Nephron (organoid): ENCODE results near the gene ARSA.
"Not testable (repeated sequence)": the region's sequence is repeated elsewhere in the genome, so short reads cannot be mapped to it uniquely, and the experiment has no call there.

Experiments
- H3K27ac Mint-ChIP-seq, 3 experiments: 2 replicates each; pipeline ENCODE4 v1.8.0; 2020; ENCODE audit warnings: mixed read lengths in 3 of 3, mild to moderate bottlenecking in 2 of 3, moderate library complexity in 1 of 3
- H3K27me3 Mint-ChIP-seq: 2 replicates; pipeline ENCODE4 v1.8.0; 2021; ENCODE audit warnings: low read depth, mild to moderate bottlenecking, moderate library complexity, mixed read lengths
- H3K36me3 Mint-ChIP-seq: 2 replicates; pipeline ENCODE4 v1.8.0; 2020; ENCODE audit warnings: low read depth, mixed read lengths
- H3K4me1 Mint-ChIP-seq: 2 replicates; pipeline ENCODE4 v1.8.0; 2020; ENCODE audit warnings: mixed read lengths
- H3K4me3 Mint-ChIP-seq, 3 experiments: 2 replicates each; pipeline ENCODE4 v1.8.0; 2020; ENCODE audit warnings: mild to moderate bottlenecking in 3 of 3, mixed read lengths in 3 of 3, moderate library complexity in 2 of 3
- H3K9me3 Mint-ChIP-seq: 2 replicates; pipeline ENCODE4 v1.8.0; 2020; ENCODE audit warnings: mixed read lengths
- CTCF ChIP-seq, 3 experiments: fragments of 200-600 bp; sonication (generic); IDR thresholded peaks; one replicate each; pipeline ENCODE4 v1.5.0; 2021; ENCODE audit warnings: antibody characterized with exemption in 3 of 3; ENCODE audit not compliant: unreplicated experiment in 3 of 3

Gene ARSA

GRCh38 chr22:50640857-50641647 is 13.1 kb upstream of the ARSA start:
- Mint-ChIP-seq H3K36me3 (no peaks in the 10 kb centered on the region), H3K4me1 (peaks cover 16% of the 10 kb centered on the region), H3K27me3 (peaks cover 12% of the 10 kb centered on the region), H3K9me3 (no peaks in the 10 kb centered on the region), H3K4me3 (no peak overlapping the region), H3K27ac (peak overlapping the region in 2 of 3 experiments; percentile 44 to 88)
- no peak for TF ChIP-seq CTCF (IDR thresholded peaks at IDR 0.05; ENCODE audit: unreplicated experiment in 3 of 3)

GRCh38 chr22:50640296-50640695 is 12.3 kb upstream of the ARSA start:
- H3K4me3 Mint-ChIP-seq, H3K36me3 Mint-ChIP-seq, H3K9me3 Mint-ChIP-seq: not testable (repeated sequence)
- Mint-ChIP-seq H3K4me1 (peaks cover 16% of the 10 kb centered on the region), H3K27me3 (peaks cover 14% of the 10 kb centered on the region), H3K27ac (peak overlapping the region in 1 of 3 experiments; percentile 24)

- Mint-ChIP-seq H3K9me3 (no peaks in the 10 kb centered on the region), H3K36me3 (peaks cover 3% of the 10 kb centered on the region), H3K4me1 (peaks cover 5% of the 10 kb centered on the region), H3K4me3 (no peak overlapping the region), H3K27ac (no peak overlapping the region), H3K27me3 (peaks cover 3% of the 10 kb centered on the region)
- TF ChIP-seq CTCF (IDR thresholded peaks at IDR 0.05; ENCODE audit: unreplicated experiment in 3 of 3), result no peak
Measured at GRCh38 chr22:50635591-50635990, 7.6 kb upstream of the ARSA start.

GRCh38 chr22:50633771-50634170 is 5.8 kb upstream of the ARSA start:
- Mint-ChIP-seq H3K4me3 (peak overlapping the region in 1 of 3 experiments; percentile 11), H3K27ac (no peak overlapping the region), H3K36me3 (peaks cover 3% of the 10 kb centered on the region), H3K4me1 (peaks cover 13% of the 10 kb centered on the region), H3K27me3 (peaks cover 10% of the 10 kb centered on the region), H3K9me3 (no peaks in the 10 kb centered on the region)
- no peak for TF ChIP-seq CTCF (IDR thresholded peaks at IDR 0.05; ENCODE audit: unreplicated experiment in 3 of 3)

GRCh38 chr22:50633086-50633485 is 5.1 kb upstream of the ARSA start:
- no peaks in the 10 kb centered on the region for H3K9me3 Mint-ChIP-seq
- peaks cover 3% of the 10 kb centered on the region for H3K36me3 Mint-ChIP-seq
- H3K27me3 Mint-ChIP-seq, result peaks cover 13% of the 10 kb centered on the region
- no peak overlapping the region for H3K27ac Mint-ChIP-seq
- TF ChIP-seq CTCF (IDR thresholded peaks at IDR 0.05; ENCODE audit: unreplicated experiment in 3 of 3), result no peak
- peaks cover 20% of the 10 kb centered on the region for H3K4me1 Mint-ChIP-seq
- H3K4me3 Mint-ChIP-seq, result no peak overlapping the region

GRCh38 chr22:50630376-50630775 is 2.4 kb upstream of the ARSA start:
- Mint-ChIP-seq H3K27ac (no peak overlapping the region), H3K9me3 (no peaks in the 10 kb centered on the region), H3K36me3 (no peaks in the 10 kb centered on the region), H3K27me3 (peaks cover 10% of the 10 kb centered on the region), H3K4me1 (peaks cover 20% of the 10 kb centered on the region), H3K4me3 (peak overlapping the region in 2 of 3 experiments; percentile 69 to 76)
- no peak for TF ChIP-seq CTCF (IDR thresholded peaks at IDR 0.05; ENCODE audit: unreplicated experiment in 3 of 3)
